C4-2B (cell line): ENCODE measurements around the gene MXD3.

Experiments used
- H3K27ac ChIP-seq: fragments of 450-650 bp; 2 replicates; pipeline ENCODE4 v1.5.1; 2017
- ZFX ChIP-seq: fragments of 450-650 bp; IDR thresholded peaks from 2 replicates; pipeline ENCODE4 v1.6.1; 2017
- TF ChIP-seq, protein P1 (sequence below): fragments of 450-650 bp; conservative IDR thresholded peaks from 2 replicates; pipeline ENCODE4 v1.5.1; 2017; ENCODE audit warnings: mild to moderate bottlenecking

The MXD3 gene

DNA sequence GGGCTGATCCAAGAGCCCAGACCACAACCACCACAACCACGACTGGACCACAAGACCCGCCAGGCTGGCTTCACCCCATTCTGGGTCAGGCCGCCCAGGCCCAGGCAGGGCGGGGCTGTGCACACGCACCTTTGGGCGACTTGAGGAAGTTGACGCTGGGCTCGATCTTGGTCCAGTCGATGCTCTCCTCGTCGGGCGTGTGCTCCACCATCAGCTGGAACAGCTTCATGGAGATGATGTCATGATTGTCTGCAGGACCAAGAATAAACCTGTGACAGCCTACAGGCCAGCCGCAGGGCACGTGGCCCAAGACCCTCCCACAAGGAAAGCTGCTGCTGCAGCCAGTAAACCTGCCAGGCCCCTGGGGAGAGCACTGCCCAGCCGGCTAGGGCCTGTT, 22.5 kb upstream of the MXD3 start:
- no peak overlapping the region for H3K27ac ChIP-seq
- TF ChIP-seq ZFX: no peak
- TF ChIP-seq, protein P1, sequence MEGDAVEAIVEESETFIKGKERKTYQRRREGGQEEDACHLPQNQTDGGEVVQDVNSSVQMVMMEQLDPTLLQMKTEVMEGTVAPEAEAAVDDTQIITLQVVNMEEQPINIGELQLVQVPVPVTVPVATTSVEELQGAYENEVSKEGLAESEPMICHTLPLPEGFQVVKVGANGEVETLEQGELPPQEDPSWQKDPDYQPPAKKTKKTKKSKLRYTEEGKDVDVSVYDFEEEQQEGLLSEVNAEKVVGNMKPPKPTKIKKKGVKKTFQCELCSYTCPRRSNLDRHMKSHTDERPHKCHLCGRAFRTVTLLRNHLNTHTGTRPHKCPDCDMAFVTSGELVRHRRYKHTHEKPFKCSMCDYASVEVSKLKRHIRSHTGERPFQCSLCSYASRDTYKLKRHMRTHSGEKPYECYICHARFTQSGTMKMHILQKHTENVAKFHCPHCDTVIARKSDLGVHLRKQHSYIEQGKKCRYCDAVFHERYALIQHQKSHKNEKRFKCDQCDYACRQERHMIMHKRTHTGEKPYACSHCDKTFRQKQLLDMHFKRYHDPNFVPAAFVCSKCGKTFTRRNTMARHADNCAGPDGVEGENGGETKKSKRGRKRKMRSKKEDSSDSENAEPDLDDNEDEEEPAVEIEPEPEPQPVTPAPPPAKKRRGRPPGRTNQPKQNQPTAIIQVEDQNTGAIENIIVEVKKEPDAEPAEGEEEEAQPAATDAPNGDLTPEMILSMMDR: no peak

DNA sequence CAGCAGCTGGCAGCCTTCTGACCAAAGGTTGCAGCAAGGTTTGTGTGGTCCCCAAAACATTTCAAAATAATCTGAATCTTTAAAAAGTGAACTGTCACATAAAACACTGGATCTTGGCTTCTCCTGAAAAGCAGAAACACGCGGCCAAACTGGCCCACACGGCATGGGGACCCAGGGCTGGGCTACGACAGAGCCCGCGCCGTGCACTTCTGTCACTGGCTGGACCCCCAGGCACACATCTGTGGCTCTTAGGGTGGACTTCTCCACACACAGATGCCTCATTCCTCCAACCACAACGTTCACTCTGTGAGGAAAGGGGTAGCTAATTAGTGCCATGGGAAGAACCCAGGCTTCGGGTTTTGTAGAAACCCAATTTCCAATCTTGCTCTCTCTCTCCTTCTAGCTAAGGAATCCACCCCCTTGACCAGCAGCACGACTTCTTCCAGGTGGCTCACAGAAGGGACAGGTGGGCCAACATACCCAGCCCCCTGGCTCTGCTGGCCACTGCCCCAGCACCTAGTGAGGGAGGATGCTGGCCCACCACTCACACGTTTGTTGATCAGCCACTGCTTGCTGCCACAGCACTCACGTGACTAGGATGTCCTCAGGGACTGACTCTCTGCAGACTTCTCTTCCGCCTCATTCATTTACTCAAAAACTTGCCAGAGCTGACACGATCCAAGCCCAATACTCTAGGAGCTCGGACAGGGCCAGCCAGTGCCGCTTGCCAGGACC, 21.9 kb upstream of the MXD3 start:
- TF ChIP-seq, protein P1: no peak
- TF ChIP-seq ZFX: no peak

GRCh38 chr5:177332896-177333260, 21.2 kb upstream of the MXD3 start:
- TF ChIP-seq, protein P1: no peak
- TF ChIP-seq ZFX: no peak
- H3K27ac ChIP-seq: no peak overlapping the region

More for the DNA sequence above, 21.9 kb upstream of the MXD3 start:
- H3K27ac ChIP-seq: no peak overlapping the region

DNA sequence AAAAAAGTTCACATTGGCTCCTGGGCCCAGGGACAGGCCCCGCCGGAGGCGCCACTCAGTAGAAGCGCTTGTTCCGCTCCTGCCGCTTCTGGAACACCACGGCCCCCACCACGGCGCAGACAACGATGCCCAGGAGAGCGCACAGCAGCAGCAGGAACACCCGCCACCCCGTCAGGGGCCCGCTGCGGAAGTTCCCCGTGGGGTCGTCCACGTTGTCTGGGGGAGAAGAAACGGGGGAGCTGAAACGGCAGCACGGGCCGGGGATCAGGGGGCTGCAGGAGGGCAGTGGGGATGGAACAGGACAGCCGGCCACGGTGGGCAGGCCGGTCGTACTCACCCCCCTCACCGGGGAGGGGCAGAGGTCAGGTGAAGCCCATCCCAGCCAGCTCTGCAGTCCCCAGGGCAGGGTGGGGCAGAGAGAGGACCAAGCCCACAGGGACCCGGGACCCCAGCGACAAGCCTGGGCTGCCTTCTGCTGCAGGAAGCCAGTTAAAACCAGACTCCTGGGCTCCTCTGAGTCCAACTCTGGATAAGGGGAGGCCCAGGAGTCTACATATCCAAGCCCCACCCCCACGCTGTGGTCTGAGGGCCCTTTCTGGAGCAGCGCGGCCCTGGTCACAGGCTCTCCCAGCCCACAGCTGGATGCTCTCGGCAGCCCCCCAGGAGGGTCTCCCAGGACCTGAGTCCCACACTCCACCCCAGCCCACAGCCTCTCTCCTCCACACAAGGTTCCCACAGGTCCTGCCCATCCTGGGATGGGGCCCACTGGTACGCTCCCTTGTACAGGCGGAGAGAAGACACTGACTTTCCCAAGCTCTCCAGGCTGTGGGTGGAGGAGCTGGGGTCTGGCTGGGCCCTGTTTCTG, 20.6 kb upstream of the MXD3 start:
- no peak overlapping the region for H3K27ac ChIP-seq
- no peak for TF ChIP-seq ZFX
- TF ChIP-seq, protein P1: no peak

- TF ChIP-seq ZFX: no peak
- TF ChIP-seq, protein P1: no peak
Measured at GRCh38 chr5:177330991-177331842, 19.5 kb upstream of the MXD3 start.

GRCh38 chr5:177329883-177330282, 18.2 kb upstream of the MXD3 start:
- no peak for TF ChIP-seq ZFX
- H3K27ac ChIP-seq: no peak overlapping the region

More at GRCh38 chr5:177330991-177331842, 19.5 kb upstream of the MXD3 start:
- H3K27ac ChIP-seq: no peak overlapping the region

GRCh38 chr5:177328545-177329231, 17.0 kb upstream of the MXD3 start:
- TF ChIP-seq ZFX: no peak
- TF ChIP-seq, protein P1: no peak
- H3K27ac ChIP-seq: no peak overlapping the region
